SJSA1 (cell line): Measurements from ENCODE around the gene WRAP73. TPM values are rescaled to one million over a fixed set of nuclear protein-coding genes. Genes with fewer than 3 reads are reported as not detected.

Experiments
- DNase-seq, 2 experiments: peaks; one replicate each; pipeline ENCODE4 v3.0.0-alpha.2; 2015 to 2020; ENCODE audit warnings: low spot score in 2 of 2, low read depth in 1 of 2
- H3K27ac ChIP-seq: fragments of 250-450 bp; sonication (Bioruptor Pico); 2 replicates; pipeline ENCODE4 v1.5.1; 2020; ENCODE audit warnings: mild to moderate bottlenecking, moderate library complexity
- H3K27me3 ChIP-seq: fragments of 250-450 bp; sonication (Bioruptor Pico); replicated peaks from 2 replicates; pipeline ENCODE4 v1.5.1; 2020; ENCODE audit warnings: mild to moderate bottlenecking, moderate library complexity
- H3K36me3 ChIP-seq: fragments of 250-450 bp; sonication (Bioruptor Pico); 2 replicates; pipeline ENCODE4 v1.5.1; 2020; ENCODE audit warnings: mild to moderate bottlenecking
- H3K4me1 ChIP-seq: fragments of 250-450 bp; sonication (Bioruptor Pico); replicated peaks from 2 replicates; pipeline ENCODE4 v1.6.1; 2021; ENCODE audit warnings: mild to moderate bottlenecking
- H3K4me3 ChIP-seq: fragments of 250-450 bp; sonication (Bioruptor Pico); 2 replicates; pipeline ENCODE4 v1.5.1; 2020; ENCODE audit warnings: mild to moderate bottlenecking
- H3K9me3 ChIP-seq: fragments of 250-450 bp; sonication (Bioruptor Pico); replicated peaks from 2 replicates; pipeline ENCODE4 v1.5.1; 2020; ENCODE audit warnings: mild to moderate bottlenecking
- total RNA-seq: library from RNA; depleted of rRNA; stranded (reverse); fragments of >200 nt; shearing (Covaris generic); gene quantifications from 2 replicates; pipeline ENCODE4 v1.2.3, GENCODE V29; 2014

Gene WRAP73
- total RNA-seq, 1 experiment from 2014 or later: 23.7 TPM

- Histone ChIP-seq H3K9me3 (no peaks in the 10 kb centered on the region), H3K27ac (no peak overlapping the region), H3K36me3 (no peaks in the 10 kb centered on the region; the same call in 1 of the 2 replicates), H3K4me3 (no peak overlapping the region), H3K4me1 (peaks cover 6% of the 10 kb centered on the region), H3K27me3 (0 out of 2 replicates have a peak, but pooled peaks cover 6% of the 10 kb centered on the region)
- peak; percentile 61 to 71 for DNase-seq
Observed at GRCh38 chr1:3618881-3619671, 30.8 kb downstream of the WRAP73 start.

DNA sequence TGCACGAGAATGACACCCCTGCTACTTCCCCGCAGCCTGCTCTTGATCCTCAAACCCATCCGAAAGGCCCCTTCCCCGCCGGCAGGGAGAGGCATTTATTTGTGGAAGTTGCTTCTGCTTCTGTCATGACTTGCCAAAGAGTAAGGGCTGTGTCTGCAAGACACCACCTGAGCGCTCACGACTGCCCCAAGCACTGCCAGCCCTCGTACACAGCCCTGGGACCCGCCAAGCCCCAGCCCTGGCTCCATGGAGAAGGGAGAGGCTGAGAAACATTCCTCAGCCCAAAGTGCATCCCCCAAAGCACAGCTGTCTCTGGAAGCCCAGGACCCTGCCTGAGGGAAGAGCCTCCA is 31.4 kb downstream of the WRAP73 start:
- H3K27ac ChIP-seq: no peak overlapping the region
- H3K9me3 ChIP-seq: no peaks in the 10 kb centered on the region
- H3K36me3 ChIP-seq: no peaks in the 10 kb centered on the region
- H3K27me3 ChIP-seq: peaks cover 7% of the 10 kb centered on the region; the same call in 1 of the 2 replicates
- no peak for DNase-seq
- no peak overlapping the region for H3K4me3 ChIP-seq
- H3K4me1 ChIP-seq: no peaks in the 10 kb centered on the region; the same call in 1 of the 2 replicates

GRCh38 chr1:3617806-3618345 is 32.0 kb downstream of the WRAP73 start:
- Histone ChIP-seq H3K4me1 (no peaks in the 10 kb centered on the region), H3K27ac (no peak overlapping the region), H3K27me3 (peaks cover 13% of the 10 kb centered on the region), H3K36me3 (no peaks in the 10 kb centered on the region), H3K9me3 (no peaks in the 10 kb centered on the region), H3K4me3 (no peak overlapping the region)
- DNase-seq: no peak

DNA sequence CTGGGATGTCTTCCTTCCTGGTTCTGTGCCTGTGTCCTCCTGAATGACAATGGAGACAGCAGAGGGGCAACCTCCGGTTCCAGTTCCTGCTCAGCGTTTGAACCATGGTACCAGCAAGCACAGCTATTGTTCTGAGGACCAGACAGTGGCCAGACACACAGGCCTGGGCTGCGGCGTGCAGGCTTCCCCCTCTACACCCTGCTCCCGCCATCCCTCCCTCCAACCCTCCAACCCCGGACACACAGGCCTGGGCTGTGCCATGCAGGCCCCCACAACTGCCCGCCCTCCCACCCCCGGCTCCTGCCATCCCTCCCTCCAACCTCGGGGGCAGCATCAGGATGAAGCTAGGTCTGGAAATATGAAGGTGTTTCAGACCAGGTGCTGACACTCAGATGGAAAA is 33.0 kb downstream of the WRAP73 start:
- Histone ChIP-seq H3K36me3 (no peaks in the 10 kb centered on the region), H3K4me1 (no peaks in the 10 kb centered on the region), H3K4me3 (no peak overlapping the region), H3K27me3 (peaks cover 23% of the 10 kb centered on the region), H3K27ac (no peak overlapping the region), H3K9me3 (no peaks in the 10 kb centered on the region)
- DNase-seq: no peak

GRCh38 chr1:3614755-3615742 is 34.9 kb downstream of the WRAP73 start:
- H3K4me3 ChIP-seq: no peak overlapping the region
- DNase-seq: no peak
- no peaks in the 10 kb centered on the region for H3K4me1 ChIP-seq
- H3K27me3 ChIP-seq: peaks cover 38% of the 10 kb centered on the region
- H3K36me3 ChIP-seq: no peaks in the 10 kb centered on the region
- no peak overlapping the region for H3K27ac ChIP-seq
- H3K9me3 ChIP-seq: no peaks in the 10 kb centered on the region

DNA sequence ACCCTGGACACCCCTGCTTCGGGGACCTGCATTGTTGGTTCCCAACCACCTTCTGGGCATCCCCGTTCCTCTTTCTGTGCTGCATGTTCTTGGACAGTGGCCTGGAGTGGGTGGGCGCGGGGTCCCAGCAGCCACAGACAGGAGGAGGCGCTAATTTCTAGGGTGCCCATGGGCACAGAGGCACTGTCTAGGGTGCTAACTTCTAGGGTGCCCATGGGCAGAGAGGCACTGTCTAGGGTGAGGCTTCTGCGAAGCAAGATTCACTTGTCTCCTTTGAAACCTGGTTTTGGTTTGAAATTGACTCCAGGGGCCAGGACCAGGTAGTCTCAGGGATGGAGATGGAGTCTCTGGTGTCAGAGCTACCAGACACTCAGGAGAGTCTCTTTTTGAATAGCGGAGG is 37.8 kb downstream of the WRAP73 start:
- H3K36me3 ChIP-seq: no peaks in the 10 kb centered on the region
- H3K27me3 ChIP-seq: peaks cover 51% of the 10 kb centered on the region
- H3K4me1 ChIP-seq: no peaks in the 10 kb centered on the region
- H3K4me3 ChIP-seq: no peak overlapping the region
- H3K27ac ChIP-seq: no peak overlapping the region
- DNase-seq: no peak
- no peaks in the 10 kb centered on the region for H3K9me3 ChIP-seq

GRCh38 chr1:3611170-3612019 is 38.5 kb downstream of the WRAP73 start, which contains the start of gene MEGF6:
Gene MEGF6 (minus strand): TSS chr1:3611508. CDS start chr1:3611268, 240 bp downstream.
- H3K9me3 ChIP-seq: no peaks in the 10 kb centered on the region
- no peaks in the 10 kb centered on the region for H3K36me3 ChIP-seq
- no peaks in the 10 kb centered on the region for H3K4me1 ChIP-seq
- no peak for DNase-seq
- no peak within 1 kb of the TSS for H3K27ac ChIP-seq
- H3K4me3 ChIP-seq: no peak within 1 kb of the TSS
- peaks cover 51% of the 10 kb centered on the region for H3K27me3 ChIP-seq

DNA sequence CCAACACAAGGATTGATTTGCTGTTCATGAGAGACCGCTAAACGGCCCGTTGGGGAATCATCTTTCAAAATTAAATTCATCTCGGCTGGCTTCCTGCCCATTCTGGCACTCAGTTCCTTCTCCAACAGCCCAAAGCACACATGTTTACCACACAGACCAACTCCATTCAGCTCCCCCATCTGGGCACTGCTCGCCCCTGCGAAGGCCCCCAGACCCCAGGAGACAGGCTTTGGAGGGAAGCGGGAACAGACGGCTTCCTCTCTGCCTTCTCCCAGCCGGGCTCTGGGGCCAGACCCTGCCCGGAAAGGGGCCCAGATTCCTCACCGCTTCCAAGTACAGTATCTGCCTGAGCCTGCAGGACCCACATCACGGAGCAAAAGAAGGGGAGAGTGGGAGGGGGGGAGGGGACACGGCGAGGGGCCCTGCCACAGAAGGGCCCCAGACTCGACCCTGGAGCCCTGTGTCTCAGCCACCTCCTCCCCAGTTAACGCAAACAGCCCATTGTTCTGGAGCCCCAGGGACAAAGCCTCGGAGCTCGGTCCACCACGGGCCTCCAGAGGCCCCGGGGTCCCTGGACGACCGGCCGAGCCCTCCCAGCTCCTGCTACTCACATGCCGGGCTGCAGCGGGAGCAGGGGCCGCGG is 39.3 kb downstream of the WRAP73 start:
- no peaks in the 10 kb centered on the region for H3K36me3 ChIP-seq
- H3K4me1 ChIP-seq: no peaks in the 10 kb centered on the region
- no peaks in the 10 kb centered on the region for H3K9me3 ChIP-seq
- peaks cover 49% of the 10 kb centered on the region for H3K27me3 ChIP-seq
- DNase-seq: no peak
- H3K27ac ChIP-seq: no peak overlapping the region
- no peak overlapping the region for H3K4me3 ChIP-seq

DNA sequence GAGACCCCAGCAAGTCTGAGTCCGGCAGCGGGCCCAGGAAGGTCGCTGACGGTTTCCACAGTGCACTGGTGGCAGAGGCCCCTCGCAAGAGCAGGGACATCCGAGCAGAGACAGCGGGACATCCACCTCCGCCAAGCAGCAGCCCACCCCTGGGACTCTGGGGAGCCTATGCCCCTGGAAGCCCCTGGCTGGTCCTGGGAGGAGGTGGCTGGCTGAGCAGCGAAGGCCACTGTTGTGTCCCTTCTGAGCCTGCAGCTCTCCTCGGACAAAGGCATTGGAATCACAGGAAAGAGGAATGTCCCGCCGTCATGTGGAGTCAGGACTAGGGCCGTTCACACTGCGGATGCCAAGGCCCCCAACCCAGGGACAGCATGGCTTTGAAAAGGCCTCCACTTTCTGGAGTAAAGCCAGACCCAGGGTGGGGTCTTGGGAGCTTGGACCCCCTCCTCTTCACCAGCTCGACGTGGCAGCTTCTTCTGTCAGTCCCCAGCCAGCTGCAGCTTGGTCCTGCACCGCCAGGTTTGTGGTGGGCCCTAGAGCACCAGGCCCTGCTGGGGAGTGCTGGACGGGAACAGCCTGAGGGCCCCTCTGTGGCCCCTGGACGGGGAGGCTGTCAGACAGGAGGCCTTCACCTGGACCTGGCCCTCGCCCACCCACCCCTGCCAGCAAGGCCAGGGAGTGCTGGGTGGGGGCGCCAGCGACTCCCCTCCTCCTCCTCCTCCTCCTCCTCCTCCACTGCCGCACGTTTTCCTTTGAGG is 40.0 kb downstream of the WRAP73 start:
- no peak for DNase-seq
- no peak overlapping the region for H3K4me3 ChIP-seq
- H3K4me1 ChIP-seq: no peaks in the 10 kb centered on the region
- H3K36me3 ChIP-seq: no peaks in the 10 kb centered on the region
- no peak overlapping the region for H3K27ac ChIP-seq
- no peaks in the 10 kb centered on the region for H3K9me3 ChIP-seq
- peaks cover 48% of the 10 kb centered on the region for H3K27me3 ChIP-seq

DNA sequence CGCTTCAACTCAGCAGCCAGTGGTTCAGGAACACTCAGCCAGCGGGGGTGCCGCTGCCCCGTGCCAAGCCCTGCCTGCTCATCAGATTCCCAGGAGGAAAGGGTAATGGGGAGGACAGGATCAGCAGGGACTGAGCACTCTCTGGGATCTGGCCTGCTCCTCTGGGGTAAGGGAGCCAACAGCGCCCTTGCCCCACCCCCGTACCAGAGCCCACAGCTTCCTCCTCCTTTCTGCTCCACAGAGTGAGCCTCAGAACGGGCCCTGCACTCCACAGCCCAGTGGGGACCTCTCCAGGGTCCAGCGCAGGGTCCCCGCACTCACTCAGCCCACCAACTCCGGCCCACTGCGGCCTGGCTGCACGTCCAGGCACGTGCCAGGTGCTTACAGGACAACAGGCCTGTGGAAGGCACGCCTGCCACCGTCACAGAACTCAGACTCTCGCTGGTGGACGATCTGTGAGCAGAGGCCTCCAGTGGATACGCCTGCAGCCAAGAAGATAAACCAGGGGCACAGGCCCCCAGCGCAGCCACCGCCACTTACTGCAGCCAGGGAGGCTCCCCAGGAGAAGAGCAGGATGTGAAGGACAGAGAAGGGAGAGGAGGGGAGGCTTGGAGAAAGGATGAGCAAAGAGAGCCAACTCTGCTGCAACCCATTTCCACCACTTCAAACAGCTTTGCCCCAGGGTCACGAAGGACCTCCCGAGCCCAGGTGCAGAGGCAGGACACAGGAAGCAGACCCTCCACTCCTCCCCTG is 40.7 kb downstream of the WRAP73 start:
- Histone ChIP-seq H3K27me3 (peaks cover 45% of the 10 kb centered on the region), H3K9me3 (no peaks in the 10 kb centered on the region), H3K4me1 (no peaks in the 10 kb centered on the region), H3K27ac (no peak overlapping the region), H3K36me3 (no peaks in the 10 kb centered on the region), H3K4me3 (no peak overlapping the region)
- no peak for DNase-seq

DNA sequence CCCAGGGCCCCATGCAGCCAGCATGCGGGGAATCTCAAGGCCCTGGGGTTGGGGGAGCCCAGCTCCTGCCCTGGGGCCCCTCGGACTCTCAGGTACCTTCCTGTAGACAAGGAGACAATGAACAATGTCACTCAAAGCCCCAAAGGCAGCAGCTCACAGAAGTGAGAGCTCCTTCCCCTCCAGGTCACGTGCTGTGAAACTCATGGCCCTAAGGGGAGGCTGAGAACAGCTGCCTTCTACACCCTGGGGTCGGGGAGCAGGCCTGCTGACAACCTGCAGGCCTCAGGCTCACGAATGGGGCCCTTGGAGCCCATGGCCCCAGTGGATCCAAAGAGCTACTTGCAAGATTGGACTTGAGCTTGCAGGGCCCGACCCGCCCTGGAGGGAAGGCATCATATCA is 41.7 kb downstream of the WRAP73 start:
- Histone ChIP-seq H3K27me3 (peaks cover 40% of the 10 kb centered on the region), H3K4me1 (no peaks in the 10 kb centered on the region), H3K36me3 (no peaks in the 10 kb centered on the region), H3K4me3 (no peak overlapping the region), H3K9me3 (no peaks in the 10 kb centered on the region), H3K27ac (no peak overlapping the region)
- DNase-seq: no peak

DNA sequence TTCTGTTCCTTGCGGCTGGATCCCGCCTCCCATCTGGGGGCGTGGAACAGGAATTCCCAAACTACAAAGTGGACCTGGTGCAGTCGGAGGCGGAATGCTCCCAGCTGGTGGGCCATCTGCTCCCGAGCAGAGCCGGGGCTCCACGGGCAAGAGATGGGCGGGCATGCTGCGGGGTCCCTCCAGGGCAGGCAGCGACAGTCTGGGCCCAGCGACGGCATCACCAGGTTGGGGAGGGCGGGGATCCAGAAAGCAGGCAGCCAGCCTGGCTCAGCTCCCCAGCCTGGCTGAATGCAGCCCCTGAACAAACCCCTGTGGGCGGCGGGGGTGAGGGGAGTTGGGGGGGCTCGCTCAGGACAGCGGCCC is 42.2 kb downstream of the WRAP73 start:
- H3K27me3 ChIP-seq: peaks cover 36% of the 10 kb centered on the region
- no peak overlapping the region for H3K27ac ChIP-seq
- H3K4me3 ChIP-seq: no peak overlapping the region
- DNase-seq: no peak
- H3K36me3 ChIP-seq: no peaks in the 10 kb centered on the region
- no peaks in the 10 kb centered on the region for H3K4me1 ChIP-seq
- no peaks in the 10 kb centered on the region for H3K9me3 ChIP-seq
